Stimulated activated CD4-positive, alpha-beta T cell treated with anti-CD3 and anti-CD28 coated beads, TNF-alpha, amount 100 ng/mL, for 4 hours (primary cell): ENCODE measurements around the gene TNFRSF11A.

Experiments used
- DNase-seq, 3 experiments: peaks; one replicate each; pipeline ENCODE4 v3.0.0-alpha.2; 2020; ENCODE audit warnings: low read depth in 3 of 3

The TNFRSF11A gene

DNA sequence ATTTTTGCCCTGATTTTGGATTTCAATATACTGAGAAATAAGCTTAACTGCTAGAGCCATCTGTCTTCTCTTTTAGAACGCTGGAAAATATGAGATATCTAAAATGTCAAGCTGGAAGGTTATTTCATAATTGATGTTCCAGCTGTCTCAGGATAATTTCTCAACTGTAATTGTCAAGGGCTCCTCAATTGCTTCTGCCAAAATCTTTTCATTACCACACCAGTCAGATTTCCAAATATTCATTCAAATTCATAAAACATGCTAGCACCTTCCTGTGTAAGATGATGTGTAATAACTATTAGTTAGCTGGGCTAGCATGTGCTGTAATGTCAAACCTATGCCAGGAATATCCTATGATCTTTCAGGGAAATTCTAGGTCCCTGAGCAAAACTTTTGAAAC, 88.1 kb downstream of the TNFRSF11A start:
- no peak for DNase-seq

DNA sequence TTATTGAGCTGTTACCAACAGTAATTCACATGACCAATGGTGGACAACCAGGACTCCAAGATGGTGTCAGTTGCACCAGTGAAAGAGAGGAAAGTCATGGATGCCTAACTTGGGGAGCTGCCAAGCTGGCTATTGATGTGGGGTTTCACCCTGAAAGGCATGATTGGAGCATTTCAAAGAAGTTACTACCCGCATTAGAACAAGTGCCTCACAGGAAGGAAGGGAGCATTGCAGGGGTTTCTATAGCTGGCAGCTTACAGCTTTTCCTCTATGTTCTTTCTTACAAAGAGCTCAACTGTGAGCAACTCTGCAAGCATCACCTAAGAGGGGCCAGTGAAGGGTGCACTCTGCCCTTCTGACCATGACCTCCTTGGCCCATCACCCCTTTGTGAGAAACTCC, 93.1 kb downstream of the TNFRSF11A start:
- no peak for DNase-seq

DNA sequence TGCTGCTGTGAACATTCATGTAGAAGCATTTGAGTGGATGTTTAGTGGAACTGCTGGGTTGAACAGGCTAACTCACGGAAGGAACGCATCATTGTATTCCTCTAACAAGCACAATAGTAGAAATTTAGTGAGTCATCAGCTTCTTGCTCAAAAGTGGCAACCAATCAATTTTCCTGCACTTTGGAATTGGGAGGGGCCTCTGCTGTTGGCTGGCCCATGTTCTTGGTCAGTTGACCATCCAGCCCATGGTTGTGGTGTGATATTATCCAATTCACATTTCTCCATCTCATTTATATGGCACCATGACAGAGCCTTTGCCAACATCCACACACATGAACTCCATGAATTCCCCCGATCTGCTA, 95.0 kb downstream of the TNFRSF11A start:
- peak in 1 of 3 experiments; percentile 15 for DNase-seq

GRCh38 chr18:62420513-62421209, 95.6 kb downstream of the TNFRSF11A start:
- peak; percentile 22 to 67 (median 64) for DNase-seq

- peak in 2 of 3 experiments; percentile 8 to 28 for DNase-seq
These were observed 100.5 kb downstream of the TNFRSF11A start for GRCh38 chr18:62425465-62426190.

DNA sequence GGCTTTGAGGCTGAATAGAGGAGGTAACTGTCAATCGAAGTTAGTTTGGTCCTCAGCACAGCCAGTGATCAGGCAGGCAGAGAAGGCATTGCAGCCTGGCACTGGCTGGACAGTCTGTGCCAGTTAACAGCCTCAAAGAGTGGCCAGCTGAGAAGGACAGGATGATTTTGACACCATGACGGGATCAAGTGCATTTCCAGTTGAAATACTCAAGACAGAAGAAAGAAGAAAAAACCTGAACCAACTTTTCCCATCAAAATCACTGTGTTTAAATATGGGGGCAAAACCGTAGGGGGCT, 101.0 kb downstream of the TNFRSF11A start:
- no peak for DNase-seq

DNA sequence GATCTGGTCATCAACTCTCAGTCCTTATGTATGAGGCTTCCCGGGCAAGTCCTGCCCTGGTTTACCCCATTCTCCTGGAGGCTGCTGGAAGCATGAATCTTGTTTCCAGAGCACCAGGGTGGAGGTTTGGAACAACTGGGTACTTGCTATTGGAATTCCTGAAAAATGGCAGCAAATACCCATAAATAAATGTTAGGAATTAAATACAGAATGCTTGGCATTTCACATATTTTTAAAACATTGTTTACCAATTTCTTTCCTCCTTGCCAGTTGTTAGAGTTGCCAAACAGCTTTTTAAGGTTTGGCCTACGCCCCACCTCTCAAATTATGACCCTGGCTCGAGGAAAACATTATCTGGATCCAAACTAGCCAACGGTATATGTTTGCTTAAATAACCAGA, 107.1 kb downstream of the TNFRSF11A start:
- no peak for DNase-seq

GRCh38 chr18:62434798-62435197, 109.7 kb downstream of the TNFRSF11A start:
- DNase-seq = no peak

GRCh38 chr18:62435435-62436031, 110.4 kb downstream of the TNFRSF11A start:
- DNase-seq = no peak

- no peak for DNase-seq
These were observed 111.6 kb downstream of the TNFRSF11A start for GRCh38 chr18:62436636-62437234.

DNA sequence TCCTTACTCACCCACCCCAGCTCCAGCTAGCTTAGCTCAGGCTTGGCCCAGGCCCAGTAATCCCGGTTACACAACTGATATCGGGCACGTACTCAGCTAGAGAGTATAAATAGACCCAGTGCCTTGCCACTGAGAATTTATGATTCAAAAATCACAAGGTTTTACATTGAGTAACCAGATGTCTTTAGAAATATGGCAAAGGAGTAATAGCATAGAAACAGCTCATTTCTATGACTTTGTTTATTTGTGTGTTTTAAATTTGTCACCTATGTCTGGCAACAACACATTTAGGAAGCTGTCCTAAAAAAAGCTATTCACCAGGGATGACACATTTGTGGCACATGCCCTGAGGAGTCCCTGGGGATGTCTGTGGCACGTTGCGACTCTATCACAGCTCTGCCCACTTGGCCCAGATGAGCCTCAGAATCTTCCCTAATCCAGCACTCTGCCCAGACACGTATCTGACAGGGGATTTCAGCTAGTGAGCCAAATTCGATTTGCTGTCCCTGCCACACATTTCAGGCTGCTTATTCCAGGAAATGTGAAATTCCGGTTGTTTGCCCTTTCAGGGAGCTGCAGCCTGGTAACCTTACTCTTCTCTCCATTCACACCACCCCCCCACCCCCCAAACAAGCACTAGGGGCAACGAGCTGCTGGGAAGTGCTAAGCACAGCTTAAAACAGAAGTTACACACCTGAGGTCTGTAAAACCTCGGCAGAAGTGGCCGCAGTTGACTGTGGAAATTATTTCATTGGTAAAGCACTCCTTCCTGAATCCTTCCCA, 112.3 kb downstream of the TNFRSF11A start:
- DNase-seq = no peak

DNA sequence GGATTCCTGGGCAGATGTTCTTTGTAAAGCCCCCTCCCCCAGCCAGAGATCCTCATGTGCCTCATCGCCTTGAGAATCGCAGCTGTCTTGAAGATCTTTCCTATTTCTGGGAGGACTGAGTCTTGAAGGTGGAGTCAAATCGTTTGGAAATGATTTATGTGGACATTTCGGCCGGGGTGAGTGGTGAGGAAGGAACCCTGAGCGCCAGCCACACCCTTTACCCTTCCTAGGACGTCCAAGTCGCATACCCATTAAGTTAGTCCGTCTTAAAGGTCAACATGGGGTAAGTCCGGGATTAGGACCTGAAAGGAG, 112.9 kb downstream of the TNFRSF11A start:
- no peak for DNase-seq

DNA sequence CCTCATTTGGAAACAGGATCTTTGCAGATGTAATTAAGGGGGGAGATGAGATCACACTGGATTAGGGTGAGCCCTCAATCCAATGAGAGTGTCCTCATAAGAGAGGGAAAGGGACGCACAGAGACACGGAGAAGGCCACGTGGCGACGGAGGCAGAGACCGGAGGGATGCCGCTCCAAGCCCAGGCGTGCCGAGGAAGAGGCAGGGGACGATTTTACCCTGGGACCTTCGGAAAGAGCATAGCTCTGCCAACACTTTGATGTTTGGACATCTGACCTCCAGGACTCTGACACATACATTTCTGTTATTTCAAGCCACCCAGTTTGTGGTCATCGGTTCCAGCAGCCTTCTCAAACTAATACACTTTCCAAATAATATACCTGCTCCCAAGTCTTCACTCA, 113.3 kb downstream of the TNFRSF11A start:
- no peak for DNase-seq

GRCh38 chr18:62438866-62439265, 113.8 kb downstream of the TNFRSF11A start:
- no peak for DNase-seq
